C4-2B (cell line): ENCODE results near the gene FAM20C.

Experiments used
- H3K27ac ChIP-seq: fragments of 450-650 bp; 2 replicates; pipeline ENCODE4 v1.5.1; 2017
- ZFX ChIP-seq: fragments of 450-650 bp; IDR thresholded peaks from 2 replicates; pipeline ENCODE4 v1.6.1; 2017
- TF ChIP-seq, protein P1 (sequence below): fragments of 450-650 bp; conservative IDR thresholded peaks from 2 replicates; pipeline ENCODE4 v1.5.1; 2017; ENCODE audit warnings: mild to moderate bottlenecking

Gene FAM20C

DNA sequence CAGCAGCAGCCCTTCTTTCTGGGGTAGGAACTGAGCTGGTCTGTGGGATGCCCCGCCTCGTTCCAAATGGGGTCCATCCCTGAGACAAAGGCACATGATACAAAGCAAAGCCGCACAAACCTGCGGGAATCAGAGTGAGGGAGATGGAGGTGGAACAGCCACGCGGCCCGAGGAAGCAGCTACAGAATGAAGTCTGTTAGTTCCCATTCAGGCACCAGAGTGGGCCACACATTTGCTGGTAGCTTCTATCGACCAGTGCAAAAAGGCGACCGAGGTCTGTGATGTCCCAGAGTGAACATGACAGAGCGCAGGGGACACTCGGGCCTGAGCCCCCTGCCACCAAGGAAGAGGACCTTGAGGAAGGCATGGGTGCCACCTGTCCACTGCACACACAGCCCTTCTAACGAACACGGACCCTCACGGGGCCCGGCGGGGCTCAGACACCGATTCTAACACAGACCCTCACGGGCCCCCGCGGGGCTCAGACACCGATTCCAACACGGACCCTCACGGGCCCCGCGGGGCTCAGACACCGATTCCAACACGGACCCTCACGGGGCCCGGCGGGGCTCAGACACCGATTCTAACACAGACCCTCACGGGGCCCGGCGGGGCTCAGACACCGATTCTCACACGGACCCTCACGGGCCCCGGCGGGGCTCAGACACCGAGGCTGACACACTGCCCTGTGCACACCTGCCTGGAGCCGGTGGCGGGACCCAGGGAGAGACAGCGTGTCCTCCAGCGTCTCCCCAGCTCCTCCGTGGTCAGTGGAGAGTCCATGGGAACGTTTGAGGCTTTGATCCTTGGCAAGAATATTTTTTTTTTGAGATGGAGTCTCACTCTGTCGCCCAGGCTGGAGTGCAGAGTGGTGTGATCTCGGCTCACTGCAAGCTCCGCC, 32.8 kb upstream of the FAM20C start:
- TF ChIP-seq, protein P1, sequence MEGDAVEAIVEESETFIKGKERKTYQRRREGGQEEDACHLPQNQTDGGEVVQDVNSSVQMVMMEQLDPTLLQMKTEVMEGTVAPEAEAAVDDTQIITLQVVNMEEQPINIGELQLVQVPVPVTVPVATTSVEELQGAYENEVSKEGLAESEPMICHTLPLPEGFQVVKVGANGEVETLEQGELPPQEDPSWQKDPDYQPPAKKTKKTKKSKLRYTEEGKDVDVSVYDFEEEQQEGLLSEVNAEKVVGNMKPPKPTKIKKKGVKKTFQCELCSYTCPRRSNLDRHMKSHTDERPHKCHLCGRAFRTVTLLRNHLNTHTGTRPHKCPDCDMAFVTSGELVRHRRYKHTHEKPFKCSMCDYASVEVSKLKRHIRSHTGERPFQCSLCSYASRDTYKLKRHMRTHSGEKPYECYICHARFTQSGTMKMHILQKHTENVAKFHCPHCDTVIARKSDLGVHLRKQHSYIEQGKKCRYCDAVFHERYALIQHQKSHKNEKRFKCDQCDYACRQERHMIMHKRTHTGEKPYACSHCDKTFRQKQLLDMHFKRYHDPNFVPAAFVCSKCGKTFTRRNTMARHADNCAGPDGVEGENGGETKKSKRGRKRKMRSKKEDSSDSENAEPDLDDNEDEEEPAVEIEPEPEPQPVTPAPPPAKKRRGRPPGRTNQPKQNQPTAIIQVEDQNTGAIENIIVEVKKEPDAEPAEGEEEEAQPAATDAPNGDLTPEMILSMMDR, result no peak
- H3K27ac ChIP-seq, result no peak overlapping the region

GRCh38 chr7:160958-161725, 31.2 kb upstream of the FAM20C start:
- H3K27ac ChIP-seq, result no peak overlapping the region
- TF ChIP-seq, protein P1, result no peak
- no peak for TF ChIP-seq ZFX

GRCh38 chr7:162632-163297, 29.6 kb upstream of the FAM20C start:
- no peak overlapping the region for H3K27ac ChIP-seq
- TF ChIP-seq, protein P1, result no peak
- TF ChIP-seq ZFX, result no peak

DNA sequence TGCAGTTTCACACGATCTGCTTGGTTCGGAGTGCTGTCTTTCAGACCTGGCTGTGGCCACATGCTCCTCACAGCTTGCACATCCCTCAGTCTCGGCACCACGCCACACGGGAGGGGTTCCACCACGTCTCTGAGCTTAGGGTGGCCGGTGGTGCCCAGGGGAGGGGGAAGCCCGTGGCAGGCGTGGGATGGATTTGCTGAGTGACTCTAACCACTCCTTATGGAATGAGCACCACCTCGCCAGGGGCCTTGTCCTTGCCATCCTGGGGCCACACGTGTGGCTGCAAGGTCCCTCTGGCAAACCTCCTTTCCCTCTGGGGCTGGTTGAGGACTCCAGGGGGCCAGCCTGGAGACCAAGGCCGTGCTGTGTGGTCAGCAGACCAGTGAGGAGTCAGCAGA, 29.1 kb upstream of the FAM20C start:
- H3K27ac ChIP-seq, result no peak overlapping the region
- no peak for TF ChIP-seq ZFX
- TF ChIP-seq, protein P1, result no peak

- H3K27ac ChIP-seq, result peak overlapping the region; percentile 12
- TF ChIP-seq ZFX, result no peak
- TF ChIP-seq, protein P1, result no peak
These were observed 28.1 kb upstream of the FAM20C start for GRCh38 chr7:163971-164881.

- TF ChIP-seq, protein P1, result no peak
- TF ChIP-seq ZFX, result no peak
- peak overlapping the region; percentile 12 for H3K27ac ChIP-seq
These were observed 27.3 kb upstream of the FAM20C start for GRCh38 chr7:164882-165660.
